ENCODE measurements around the gene ENKUR.

DNA sequence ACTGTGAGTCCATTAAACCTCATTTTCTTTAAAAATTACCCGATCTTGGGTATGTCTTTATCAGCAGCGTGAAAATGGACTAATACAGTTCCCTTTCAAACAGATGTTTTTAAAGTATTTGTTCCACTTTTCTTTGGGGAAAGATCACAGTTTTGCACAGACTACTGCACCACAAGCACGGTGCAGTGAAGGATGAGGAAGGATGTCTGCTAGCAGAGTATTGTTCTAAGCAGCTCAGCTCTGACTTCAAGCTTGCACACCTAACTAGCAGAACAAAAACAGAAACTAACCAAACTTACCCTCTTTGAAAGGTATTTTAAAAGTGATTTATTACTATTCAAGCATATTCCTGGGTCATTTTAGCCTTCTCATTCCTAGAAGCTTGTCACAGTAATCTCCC lies 20.4 kb upstream of the ENKUR start:
- TF ChIP-seq, protein P1, sequence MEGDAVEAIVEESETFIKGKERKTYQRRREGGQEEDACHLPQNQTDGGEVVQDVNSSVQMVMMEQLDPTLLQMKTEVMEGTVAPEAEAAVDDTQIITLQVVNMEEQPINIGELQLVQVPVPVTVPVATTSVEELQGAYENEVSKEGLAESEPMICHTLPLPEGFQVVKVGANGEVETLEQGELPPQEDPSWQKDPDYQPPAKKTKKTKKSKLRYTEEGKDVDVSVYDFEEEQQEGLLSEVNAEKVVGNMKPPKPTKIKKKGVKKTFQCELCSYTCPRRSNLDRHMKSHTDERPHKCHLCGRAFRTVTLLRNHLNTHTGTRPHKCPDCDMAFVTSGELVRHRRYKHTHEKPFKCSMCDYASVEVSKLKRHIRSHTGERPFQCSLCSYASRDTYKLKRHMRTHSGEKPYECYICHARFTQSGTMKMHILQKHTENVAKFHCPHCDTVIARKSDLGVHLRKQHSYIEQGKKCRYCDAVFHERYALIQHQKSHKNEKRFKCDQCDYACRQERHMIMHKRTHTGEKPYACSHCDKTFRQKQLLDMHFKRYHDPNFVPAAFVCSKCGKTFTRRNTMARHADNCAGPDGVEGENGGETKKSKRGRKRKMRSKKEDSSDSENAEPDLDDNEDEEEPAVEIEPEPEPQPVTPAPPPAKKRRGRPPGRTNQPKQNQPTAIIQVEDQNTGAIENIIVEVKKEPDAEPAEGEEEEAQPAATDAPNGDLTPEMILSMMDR (IDR thresholded peaks at IDR 0.05) = no peak
- no peak for TF ChIP-seq POLR2A (IDR thresholded peaks at IDR 0.05)

All from prostate gland (tissue), 2 donors.